ENCODE results near the gene RTN4RL2.

The RTN4RL2 gene

GRCh38 chr11:57460022-57460757 is at the start of gene RTN4RL2:
TSS of gene RTN4RL2 (plus strand) at chr11:57460528. CDS start at chr11:57460866, 338 bp downstream.
- DNase-seq (ENCODE audit: low spot score): peak; percentile 81

- no peak for DNase-seq (ENCODE audit: low spot score)
Observed at GRCh38 chr11:57413681-57414080, 46.6 kb upstream of the RTN4RL2 start.

GRCh38 chr11:57414612-57415212 is 45.6 kb upstream of the RTN4RL2 start:
- DNase-seq (ENCODE audit: low spot score): no peak

- no peak for DNase-seq (ENCODE audit: low spot score)
Observed at GRCh38 chr11:57416436-57416835, 43.9 kb upstream of the RTN4RL2 start.

GRCh38 chr11:57417056-57417455 is 43.3 kb upstream of the RTN4RL2 start:
- DNase-seq (ENCODE audit: low spot score): no peak

- DNase-seq (ENCODE audit: low spot score): no peak
Observed at GRCh38 chr11:57418131-57418530, 42.2 kb upstream of the RTN4RL2 start.

GRCh38 chr11:57419146-57419545 is 41.2 kb upstream of the RTN4RL2 start:
- no peak for DNase-seq (ENCODE audit: low spot score)

GRCh38 chr11:57421066-57421465 is 39.3 kb upstream of the RTN4RL2 start:
- no peak for DNase-seq (ENCODE audit: low spot score)

- no peak for DNase-seq (ENCODE audit: low spot score)
Observed at GRCh38 chr11:57421805-57422204, 38.5 kb upstream of the RTN4RL2 start.

GRCh38 chr11:57422669-57423068 is 37.7 kb upstream of the RTN4RL2 start:
- DNase-seq (ENCODE audit: low spot score): no peak

- no peak for DNase-seq (ENCODE audit: low spot score)
Observed at GRCh38 chr11:57424137-57424791, 36.1 kb upstream of the RTN4RL2 start.

- DNase-seq (ENCODE audit: low spot score): no peak
Observed at GRCh38 chr11:57424792-57425564, 35.4 kb upstream of the RTN4RL2 start.

- DNase-seq (ENCODE audit: low spot score): no peak
Observed at GRCh38 chr11:57425565-57426438, 34.5 kb upstream of the RTN4RL2 start.

GRCh38 chr11:57426439-57426928 is 33.8 kb upstream of the RTN4RL2 start:
- peak; percentile 22 for DNase-seq (ENCODE audit: low spot score)

- DNase-seq (ENCODE audit: low spot score): peak; percentile 78
Observed at GRCh38 chr11:57426929-57427726, 33.2 kb upstream of the RTN4RL2 start, which contains the start of gene SLC43A3. TSS of gene SLC43A3 (minus strand) at chr11:57427121. CDS start at chr11:57426172, 949 bp downstream.

- no peak for DNase-seq (ENCODE audit: low spot score)
Observed at GRCh38 chr11:57427727-57428082, 32.6 kb upstream of the RTN4RL2 start.

- DNase-seq (ENCODE audit: low spot score): no peak
Observed at GRCh38 chr11:57428643-57429042, 31.7 kb upstream of the RTN4RL2 start.

GRCh38 chr11:57429946-57430345 is 30.4 kb upstream of the RTN4RL2 start:
- DNase-seq (ENCODE audit: low spot score): no peak

GRCh38 chr11:57430952-57431351 is 29.4 kb upstream of the RTN4RL2 start:
- DNase-seq (ENCODE audit: low spot score): no peak

- DNase-seq (ENCODE audit: low spot score): no peak
Observed at GRCh38 chr11:57432149-57432561, 28.2 kb upstream of the RTN4RL2 start.

All from SW480 (cell line).